Measurements from ENCODE around the gene HTR1D.

- TF ChIP-seq CTCF (IDR thresholded peaks at IDR 0.05; ENCODE audit: low read depth, low read length, missing input control) (no peak), HNF4G (IDR thresholded peaks at IDR 0.05) (no peak), JUND (IDR thresholded peaks at IDR 0.05) (no peak), SP1 (IDR thresholded peaks at IDR 0.05) (no peak), RAD21 (IDR thresholded peaks at IDR 0.05) (no peak), FOXA1 (IDR thresholded peaks at IDR 0.05) (no peak), EGR1 (IDR thresholded peaks at IDR 0.05; ENCODE audit: low read depth in 2 of 2) (no peak), REST (IDR thresholded peaks at IDR 0.05) (no peak)
Observed at GRCh38 chr1:23166854-23167253, 50.4 kb downstream of the HTR1D start.
